ELF-1 (cell line): ENCODE measurements around the gene MYO3B.
A peak's percentile ranks its signal among the peaks of the same experiment; 100 is the strongest.
"Not testable (repeated sequence)": the region's sequence is repeated elsewhere in the genome, so short reads cannot be mapped to it uniquely, and the experiment has no call there.

Experiments used
- DNase-seq: peaks from one replicate; pipeline ENCODE4 v3.0.0-alpha.2; 2016; ENCODE audit warnings: low read depth, low spot score

Gene MYO3B

GRCh38 chr2:170605862-170606261 is 427.9 kb downstream of the MYO3B start:
- no peak for DNase-seq

DNA sequence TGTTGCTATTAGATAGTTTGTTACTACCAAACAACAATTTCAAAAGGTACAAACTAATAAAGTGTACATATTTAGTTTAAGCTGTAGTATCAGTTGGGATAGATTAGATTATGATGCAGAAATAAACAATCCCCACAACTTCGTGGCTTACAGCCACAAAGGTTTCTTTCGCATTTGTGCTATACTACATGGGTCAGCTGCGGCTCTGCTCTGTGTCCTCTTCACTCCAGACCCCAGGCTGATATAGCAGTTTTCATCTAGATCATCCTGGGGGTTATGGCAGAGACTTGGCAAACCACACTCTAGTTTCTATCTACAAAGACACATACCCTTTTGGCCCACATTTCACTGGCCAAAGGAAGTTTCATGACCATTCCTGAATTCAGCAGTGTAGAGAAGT is 429.2 kb downstream of the MYO3B start:
- DNase-seq, result no peak

GRCh38 chr2:170610615-170611014 is 432.7 kb downstream of the MYO3B start:
- no peak for DNase-seq

- DNase-seq, result not testable (repeated sequence)
Observed at GRCh38 chr2:170618948-170619347, 441.0 kb downstream of the MYO3B start.

- DNase-seq, result not testable (repeated sequence)
Observed at GRCh38 chr2:170635094-170635493, 457.1 kb downstream of the MYO3B start.

DNA sequence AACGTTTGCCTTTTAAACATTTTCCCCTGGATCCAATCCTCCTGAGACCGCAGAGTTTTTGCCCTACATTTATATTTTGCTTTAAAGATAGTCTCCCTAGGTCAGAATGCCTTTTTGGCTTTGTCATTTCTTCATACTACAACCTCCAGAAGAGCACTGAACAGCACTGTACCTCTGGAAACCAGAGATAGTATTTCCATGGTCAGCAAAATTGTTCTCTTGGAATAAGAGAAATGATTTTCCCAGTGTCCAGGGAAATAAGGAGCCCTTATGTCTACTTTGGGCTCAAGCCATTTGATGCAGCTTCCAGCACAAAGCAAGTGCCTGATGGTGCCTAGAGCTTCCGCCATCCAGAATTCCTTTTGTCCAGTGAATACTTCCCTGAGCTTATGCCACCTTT is 461.7 kb downstream of the MYO3B start:
- DNase-seq, result no peak

- no peak for DNase-seq
Observed at GRCh38 chr2:170641961-170642360, 464.0 kb downstream of the MYO3B start.

DNA sequence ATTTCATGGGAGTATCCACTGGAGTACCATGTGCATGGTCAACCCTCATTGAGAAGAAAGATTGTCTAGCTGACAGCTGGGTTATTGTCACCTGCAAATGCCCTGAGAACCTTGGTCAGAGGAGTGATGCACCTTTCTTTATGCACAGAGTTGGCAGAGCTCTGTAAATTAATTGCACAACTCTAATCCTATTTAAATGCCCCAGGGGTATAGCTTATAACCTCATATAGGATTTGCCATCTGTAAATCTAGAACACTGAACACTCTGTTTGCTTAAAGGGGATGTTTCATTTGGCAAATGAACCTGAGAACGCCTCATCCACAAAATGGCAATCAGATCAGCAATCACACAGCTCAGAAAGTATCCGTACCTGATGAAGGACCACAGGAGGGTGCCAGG is 465.4 kb downstream of the MYO3B start:
- no peak for DNase-seq

DNA sequence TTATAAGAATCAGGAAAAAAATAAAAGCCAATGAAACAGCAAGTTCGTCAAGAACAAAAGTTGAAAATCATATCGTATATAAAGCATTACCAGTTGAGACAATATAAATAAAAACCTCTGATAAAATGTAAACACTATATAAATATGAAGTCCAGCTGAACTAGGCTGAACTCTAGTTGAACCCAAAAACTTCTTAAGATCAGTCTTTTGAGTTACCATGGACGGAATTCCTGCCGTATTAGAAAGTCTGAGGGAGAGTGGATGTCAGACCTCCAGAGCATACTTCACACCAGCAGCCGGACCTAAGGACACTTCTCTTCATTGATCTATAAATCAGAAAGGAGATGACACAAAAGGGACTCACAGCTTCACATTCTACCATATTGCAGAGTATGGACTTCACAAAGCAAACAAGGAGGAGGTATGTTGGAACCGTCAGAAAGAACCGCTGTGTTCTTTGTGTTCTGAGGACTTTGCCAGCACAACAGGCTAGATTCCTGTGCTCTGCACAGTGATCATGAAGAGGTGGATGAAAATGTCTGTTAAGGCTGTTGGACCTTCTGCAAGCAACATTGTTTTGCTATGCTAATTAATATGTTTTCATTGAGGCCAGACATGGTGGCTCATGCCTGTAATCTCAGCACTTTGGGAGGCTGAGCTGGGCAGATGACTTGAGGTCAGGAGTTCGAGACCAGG is 469.9 kb downstream of the MYO3B start:
- DNase-seq, result peak; percentile 8

GRCh38 chr2:170651624-170652325 is 473.8 kb downstream of the MYO3B start:
- DNase-seq, result no peak

GRCh38 chr2:170652637-170653417 is 474.9 kb downstream of the MYO3B start:
- no peak for DNase-seq

- no peak for DNase-seq
Observed at GRCh38 chr2:170656669-170657068, 478.7 kb downstream of the MYO3B start.

DNA sequence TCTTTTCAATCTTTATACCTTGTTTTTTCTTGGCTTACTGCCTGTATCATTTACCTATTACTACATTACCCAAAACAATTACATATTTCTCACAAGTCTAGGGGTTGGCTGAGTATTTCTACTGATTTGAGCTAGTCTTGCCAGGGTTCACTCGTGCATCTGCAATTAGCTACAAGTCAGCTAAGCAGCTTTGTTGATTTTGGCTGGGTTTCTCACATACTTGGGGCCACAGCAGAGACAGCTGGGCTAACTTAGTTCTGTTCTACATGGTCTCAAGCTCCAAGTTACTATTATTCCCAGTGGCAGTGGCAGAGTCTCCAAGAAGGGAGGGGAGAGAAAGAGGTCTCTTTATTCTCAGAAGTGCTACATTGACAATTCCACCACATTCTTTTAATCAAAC is 482.5 kb downstream of the MYO3B start:
- no peak for DNase-seq

GRCh38 chr2:170665743-170666142 is 487.8 kb downstream of the MYO3B start:
- DNase-seq, result no peak

DNA sequence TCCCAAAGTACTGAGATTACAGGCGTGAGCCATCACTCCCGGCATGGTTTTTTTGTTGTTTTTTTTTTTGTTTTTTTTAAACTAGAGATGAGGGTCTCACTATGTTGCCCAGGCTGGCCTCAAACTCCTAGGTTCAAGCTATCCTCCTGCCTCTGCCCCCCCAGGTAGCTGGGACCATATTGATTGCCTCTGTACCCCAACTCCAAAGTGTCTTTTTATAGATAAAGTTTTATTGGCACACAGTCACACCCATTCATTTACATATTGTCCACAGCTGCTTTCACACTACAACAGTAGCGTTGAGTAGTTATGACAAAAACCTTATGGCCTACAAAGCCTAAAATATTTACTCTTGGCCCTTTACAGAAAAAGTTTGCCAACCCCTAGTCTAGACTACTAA is 492.0 kb downstream of the MYO3B start:
- DNase-seq, result no peak

DNA sequence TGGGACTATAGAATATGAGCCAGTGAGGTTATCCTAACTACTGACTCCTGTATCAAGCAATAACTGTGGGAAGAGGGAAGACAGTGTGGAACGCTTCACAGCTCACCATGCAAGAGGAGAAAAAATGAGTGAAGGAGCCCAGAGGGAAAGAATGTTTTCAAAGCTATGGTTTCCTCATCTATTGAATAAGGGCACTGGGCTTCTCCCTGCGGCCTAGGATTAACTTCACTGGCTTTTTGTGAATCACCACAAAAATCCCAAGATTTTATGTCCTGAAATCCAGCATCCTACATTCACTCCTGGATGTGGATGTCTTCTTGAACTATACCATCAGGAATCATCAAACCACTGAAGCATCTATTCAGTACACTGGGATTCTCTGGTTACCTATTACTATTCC is 492.7 kb downstream of the MYO3B start:
- DNase-seq, result no peak

DNA sequence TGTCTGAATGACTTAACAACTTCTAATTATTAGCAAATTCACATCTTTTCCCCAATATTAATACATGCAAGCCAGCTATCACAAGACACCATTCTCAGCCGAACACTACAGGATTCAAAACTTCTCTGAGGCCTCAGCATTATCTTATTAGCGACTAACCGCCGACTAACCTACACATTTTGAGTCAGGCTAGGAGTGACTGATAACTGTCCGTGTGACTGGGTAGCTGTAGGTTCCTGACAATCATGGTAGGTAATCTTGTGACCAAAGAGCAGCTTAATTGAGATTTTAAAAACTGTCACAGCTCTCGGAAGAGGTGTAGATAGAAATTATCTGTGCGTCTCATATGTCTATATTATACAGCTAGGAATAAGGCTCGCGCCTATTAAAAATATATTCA is 493.1 kb downstream of the MYO3B start:
- no peak for DNase-seq

DNA sequence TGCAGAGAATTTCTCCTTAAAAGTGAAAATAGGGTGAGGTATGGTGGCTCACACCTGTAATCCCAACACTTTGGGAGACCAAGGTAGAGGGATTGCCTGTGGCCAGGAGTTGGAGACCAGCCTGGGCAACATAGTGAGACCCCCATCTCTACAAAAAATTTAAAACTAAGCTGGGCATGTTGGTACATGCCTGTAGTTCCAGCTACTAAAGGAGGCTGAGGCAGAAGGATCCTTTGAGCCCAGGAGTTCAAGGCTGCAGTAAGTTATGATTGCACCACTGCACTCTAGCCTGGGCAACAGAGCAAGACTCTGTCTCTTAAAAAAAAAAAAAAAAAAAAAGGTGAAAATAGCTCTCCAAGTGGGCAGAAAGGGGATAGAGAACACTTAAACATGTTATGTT is 496.3 kb downstream of the MYO3B start:
- not testable (repeated sequence) for DNase-seq

DNA sequence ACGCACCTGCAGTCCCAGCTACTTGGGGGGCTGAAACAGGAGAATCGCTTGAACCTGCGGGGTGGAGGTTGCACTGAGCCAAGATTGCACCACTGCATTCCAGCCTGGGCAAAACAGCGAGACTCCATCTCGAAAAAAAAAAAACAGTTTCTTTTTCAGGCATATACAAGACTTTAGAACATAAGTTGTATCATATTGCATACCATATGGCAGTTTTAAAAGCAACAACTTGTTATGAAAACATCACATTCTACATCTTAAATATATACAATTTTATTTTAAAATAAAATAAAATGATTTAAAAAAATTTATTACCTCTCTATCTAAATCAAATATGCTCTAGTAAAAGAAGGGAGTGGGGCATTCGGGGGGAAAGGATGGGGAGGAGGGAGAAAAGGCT is 497.8 kb downstream of the MYO3B start:
- DNase-seq, result no peak

DNA sequence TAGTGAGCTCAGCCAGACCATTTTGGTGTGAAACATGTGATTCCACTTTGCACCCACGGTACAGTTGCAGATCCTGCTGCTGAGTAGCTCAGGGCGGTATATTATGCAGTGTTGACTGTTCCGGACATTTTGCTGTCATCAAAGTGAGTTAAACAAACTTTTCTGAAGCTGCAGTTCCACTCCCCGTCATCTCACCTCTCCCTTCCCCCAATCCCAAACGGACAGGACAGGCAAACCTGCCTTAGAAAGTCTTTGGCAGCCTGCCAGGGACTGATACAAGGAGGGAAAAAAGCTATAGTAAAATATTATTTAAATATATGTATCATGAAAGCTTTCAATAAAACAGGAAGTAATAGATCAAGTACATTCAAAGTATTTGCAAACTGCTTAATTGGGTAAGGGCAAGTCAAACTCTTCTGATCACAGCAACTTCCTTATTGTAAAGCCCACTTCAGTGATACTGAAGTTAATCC is 501.7 kb downstream of the MYO3B start:
- peak; percentile 59 for DNase-seq

GRCh38 chr2:170680172-170680941 is 502.4 kb downstream of the MYO3B start:
- peak; percentile 48 for DNase-seq

DNA sequence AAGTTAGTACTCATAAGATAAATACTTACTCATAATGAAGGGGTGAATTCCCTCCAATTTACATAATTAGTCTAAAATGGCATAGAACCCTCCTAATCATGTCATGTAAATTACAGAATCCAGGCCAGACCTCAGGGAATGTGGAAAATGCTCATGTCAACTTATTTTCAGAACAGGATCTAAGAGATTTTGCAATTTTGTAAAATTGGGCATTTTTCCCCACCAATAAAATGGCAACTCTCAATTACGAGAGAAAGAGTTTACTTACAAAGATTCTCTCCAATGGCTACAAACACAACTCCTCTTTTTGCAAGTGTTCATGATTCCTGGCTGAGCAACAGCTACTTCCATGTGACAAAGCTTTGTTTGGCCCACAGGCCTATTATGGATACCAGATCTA is 503.4 kb downstream of the MYO3B start:
- no peak for DNase-seq
